Suppressor macrophage (primary cell): Measurements from ENCODE around the gene NAALADL2.
"Not testable (repeated sequence)": the region's sequence is repeated elsewhere in the genome, so short reads cannot be mapped to it uniquely, and the experiment has no call there.

Experiments
- DNase-seq, 4 experiments: peaks; one replicate each; pipeline ENCODE4 v3.0.0-alpha.2; 2020 to 2022

NAALADL2 gene

GRCh38 chr3:175792245-175792644 lies 933.1 kb downstream of the NAALADL2 start:
- DNase-seq = no peak

GRCh38 chr3:175798326-175798725 lies 939.2 kb downstream of the NAALADL2 start:
- no peak for DNase-seq

- no peak for DNase-seq
Measured at GRCh38 chr3:175805825-175806224, 946.7 kb downstream of the NAALADL2 start.

- DNase-seq = no peak
Measured at GRCh38 chr3:175807175-175807574, 948.0 kb downstream of the NAALADL2 start.

GRCh38 chr3:175818811-175819464 lies 959.8 kb downstream of the NAALADL2 start:
- peak in 3 of 4 experiments; percentile 1 to 23 (median 21) for DNase-seq

- DNase-seq = not testable (repeated sequence)
Measured at GRCh38 chr3:175822766-175823491, 963.8 kb downstream of the NAALADL2 start.

- not testable (repeated sequence) for DNase-seq
Measured at GRCh38 chr3:175825016-175825580, 966.0 kb downstream of the NAALADL2 start.

- DNase-seq = no peak
Measured at GRCh38 chr3:175826759-175827158, 967.6 kb downstream of the NAALADL2 start.

- DNase-seq = not testable (repeated sequence)
Measured at GRCh38 chr3:175829809-175830208, 970.7 kb downstream of the NAALADL2 start.

GRCh38 chr3:175835763-175836162 lies 976.6 kb downstream of the NAALADL2 start:
- not testable (repeated sequence) for DNase-seq

- no peak for DNase-seq
Measured at GRCh38 chr3:175836617-175837016, 977.5 kb downstream of the NAALADL2 start.

GRCh38 chr3:175837962-175838361 lies 978.8 kb downstream of the NAALADL2 start:
- DNase-seq = no peak

- DNase-seq = no peak
Measured at GRCh38 chr3:175839366-175840005, 980.4 kb downstream of the NAALADL2 start.

GRCh38 chr3:175851541-175851940 lies 992.4 kb downstream of the NAALADL2 start:
- DNase-seq = no peak

- no peak for DNase-seq
Measured at GRCh38 chr3:175852560-175852959, 993.4 kb downstream of the NAALADL2 start.

GRCh38 chr3:175857666-175858270 lies 998.6 kb downstream of the NAALADL2 start:
- no peak for DNase-seq
